GM21723 (cell line): ENCODE data around the gene HAO2.

Experiments used
- ATAC-seq: cut with Tn5 transposase; IDR thresholded peaks from one replicate; pipeline ENCODE4 v1.9.1; 2021; ENCODE audit warnings: mild to moderate bottlenecking, moderate library complexity; ENCODE audit not compliant: unreplicated experiment

The HAO2 gene

GRCh38 chr1:119430486-119430885 lies 61.9 kb downstream of the HAO2 start:
- no peak for ATAC-seq

DNA sequence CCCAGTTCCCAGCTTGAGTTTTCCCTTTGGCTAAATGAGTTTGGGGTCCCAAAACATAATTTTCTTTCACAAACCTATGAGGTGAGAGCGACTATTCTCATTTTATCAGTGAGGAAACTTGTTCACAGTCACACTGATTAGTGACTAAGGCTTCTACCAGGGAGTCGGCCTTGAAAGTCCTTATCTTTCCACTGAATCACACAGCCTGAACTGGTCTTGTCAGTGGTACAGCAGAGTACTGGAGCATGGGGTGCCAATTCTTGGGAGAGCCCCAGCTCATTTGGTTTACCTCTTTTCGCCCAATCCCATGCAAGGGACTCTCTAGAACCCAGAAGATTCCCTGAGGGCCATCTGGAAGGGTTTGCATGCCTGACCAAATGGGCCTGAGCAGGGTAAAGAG lies 63.3 kb downstream of the HAO2 start:
- ATAC-seq: no peak

GRCh38 chr1:119435052-119435451 lies 66.5 kb downstream of the HAO2 start:
- ATAC-seq: no peak

DNA sequence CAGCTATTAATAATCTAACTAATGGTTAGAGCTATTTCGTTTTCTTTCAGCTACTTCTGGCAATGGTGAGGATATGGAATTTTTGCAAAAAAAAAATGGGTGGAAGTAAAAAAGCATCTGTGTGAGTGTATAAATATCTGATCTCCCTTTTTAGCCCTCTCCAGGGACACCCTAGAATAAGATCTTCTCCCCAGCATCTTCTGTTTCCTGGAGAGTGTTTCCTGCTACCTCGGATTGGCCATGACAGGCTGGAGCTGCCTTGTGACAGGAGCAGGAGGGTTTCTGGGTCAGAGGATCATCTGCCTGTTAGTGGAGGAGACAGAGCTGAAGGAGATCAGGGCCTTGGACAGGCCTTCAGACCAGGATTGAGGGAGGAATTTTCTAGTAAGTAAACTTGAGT lies 70.2 kb downstream of the HAO2 start:
- no peak for ATAC-seq

DNA sequence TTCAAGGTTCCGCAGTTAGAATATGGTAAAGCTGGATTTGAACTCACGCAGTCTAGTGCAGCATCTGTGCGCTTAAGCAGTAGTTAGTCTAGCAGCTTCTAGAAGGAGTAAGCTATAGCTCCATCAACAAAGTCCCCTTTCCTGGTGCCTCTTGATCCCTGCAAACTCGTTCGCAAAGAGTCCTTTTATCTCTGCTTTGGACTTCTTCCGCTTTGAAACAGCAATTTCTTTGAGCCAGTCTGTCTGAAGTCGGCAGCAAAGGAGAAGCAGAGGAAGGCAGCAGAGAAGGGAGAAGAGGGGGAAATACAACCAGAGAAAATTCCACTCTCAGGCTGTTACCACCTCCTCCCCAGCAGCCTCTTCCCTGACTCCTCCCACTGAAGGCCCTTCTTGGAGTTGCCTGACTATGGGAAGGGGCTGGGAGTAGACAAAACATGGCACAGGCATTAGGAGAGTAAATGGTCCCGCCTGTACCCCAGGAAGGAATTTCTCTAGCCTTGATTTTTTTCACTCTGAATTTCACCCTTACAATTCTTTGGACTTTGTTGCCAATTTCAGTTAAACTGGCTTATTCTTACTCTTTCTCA lies 72.2 kb downstream of the HAO2 start:
- no peak for ATAC-seq

DNA sequence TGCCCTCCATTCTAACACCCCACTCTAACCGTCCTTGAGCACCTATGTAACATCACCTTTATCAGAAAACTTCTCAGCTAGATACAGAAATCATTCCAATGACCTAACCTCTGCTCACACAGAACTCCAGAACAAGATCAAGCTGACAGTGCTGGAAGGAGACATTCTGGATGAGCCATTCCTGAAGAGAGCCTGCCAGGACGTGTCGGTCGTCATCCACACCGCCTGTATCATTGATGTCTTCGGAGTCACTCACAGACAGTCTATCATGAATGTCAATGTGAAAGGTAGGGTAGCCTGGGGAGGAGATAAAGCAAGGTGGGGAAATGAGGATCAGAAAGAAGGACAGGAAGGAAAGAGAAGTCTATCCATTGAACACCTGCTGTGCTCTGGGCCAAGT lies 74.2 kb downstream of the HAO2 start:
- no peak for ATAC-seq
